Liver (tissue), 3 donors: ENCODE measurements around the gene CENPN.

Source experiments
- CTCF ChIP-seq: fragments of 150-350 bp; IDR thresholded peaks from 2 replicates; pipeline ENCODE4 v1.5.1; 2017; ENCODE audit warnings: improper control_type of control experiment, low read depth, low read length; ENCODE audit not compliant: missing input control
- EGR1 ChIP-seq, 2 donors: IDR thresholded peaks; 2 replicates each; pipeline ENCODE4 v1.6.1; 2016 to 2018; ENCODE audit warnings: antibody characterized with exemption in 2 of 2, low read depth in 2 of 2
- FOXA1 ChIP-seq: IDR thresholded peaks from 2 replicates; pipeline ENCODE4 v1.6.1; 2016; ENCODE audit warnings: antibody characterized with exemption
- GABPA ChIP-seq, 2 donors: IDR thresholded peaks in 1 of 2; conservative IDR thresholded peaks in 1 of 2; 2 replicates each; pipeline ENCODE4 v1.6.1; 2016; ENCODE audit warnings: antibody characterized with exemption in 2 of 2, mild to moderate bottlenecking in 1 of 2, moderate library complexity in 1 of 2
- JUND ChIP-seq, 2 donors: IDR thresholded peaks; 2 replicates each; pipeline ENCODE4 v1.6.1; 2016; ENCODE audit warnings: antibody characterized with exemption in 2 of 2
- MAX ChIP-seq: IDR thresholded peaks from 2 replicates; pipeline ENCODE4 v1.6.1; 2016; ENCODE audit warnings: antibody characterized with exemption
- RAD21 ChIP-seq, 2 donors: IDR thresholded peaks; 2 replicates each; pipeline ENCODE4 v1.6.1; 2016; ENCODE audit warnings: antibody characterized with exemption in 2 of 2, mild to moderate bottlenecking in 2 of 2
- REST ChIP-seq: IDR thresholded peaks from 2 replicates; pipeline ENCODE4 v1.6.1; 2016; ENCODE audit warnings: antibody characterized with exemption, mild to moderate bottlenecking
- RXRA ChIP-seq, 2 donors: IDR thresholded peaks; 2 replicates each; pipeline ENCODE4 v1.6.1; 2017 to 2018; ENCODE audit warnings: antibody characterized with exemption in 2 of 2, mild to moderate bottlenecking in 1 of 2
- TAF1 ChIP-seq: conservative IDR thresholded peaks from 2 replicates; pipeline ENCODE4 v1.6.1; 2016; ENCODE audit warnings: antibody characterized with exemption, mild to moderate bottlenecking
- ZBTB33 ChIP-seq: IDR thresholded peaks from 2 replicates; pipeline ENCODE4 v1.6.1; 2016; ENCODE audit warnings: antibody characterized with exemption
- donor health status: healthy.
- donor health status: healthy.

GRCh38 chr16:81036751-81037350 lies 29.8 kb downstream of the CENPN start:
- TF ChIP-seq FOXA1 (no peak), CTCF (no peak), MAX (no peak), EGR1 (IDR thresholded peaks at IDR 0.05; ENCODE audit: low read depth in 2 of 2) (no peak), JUND (IDR thresholded peaks at IDR 0.05) (no peak), ZBTB33 (no peak), TAF1 (no peak), RXRA (IDR thresholded peaks at IDR 0.05) (no peak), RAD21 (IDR thresholded peaks at IDR 0.05) (no peak), REST (no peak), GABPA (IDR thresholded peaks at IDR 0.05 in 1 of 2, conservative IDR thresholded peaks at IDR 0.05 in 1 of 2) (no peak)
